ENCODE data around the gene BICC1. TPM values are rescaled to one million over a fixed set of nuclear protein-coding genes. Genes with fewer than 3 reads are reported as not detected.

BICC1 gene
- total RNA-seq, 1 donor: 210 TPM

GRCh38 chr10:58764087-58764747 is 251.5 kb downstream of the BICC1 start:
- Histone ChIP-seq H3K27ac (ENCODE audit: low read depth, low read length) (no peak overlapping the region), H3K9me3 (ENCODE audit: low read depth, low read length) (no peaks in the 10 kb centered on the region), H3K79me2 (ENCODE audit: insufficient read depth, low read length) (peaks cover 41% of the 10 kb centered on the region), H3K4me3 (ENCODE audit: insufficient read depth, low read length) (no peak overlapping the region), H3K4me1 (ENCODE audit: insufficient read depth, low read length) (no peaks in the 10 kb centered on the region), H4K20me1 (ENCODE audit: insufficient read depth, low read length) (peaks cover 5% of the 10 kb centered on the region), H2AFZ (ENCODE audit: low read length) (no peak overlapping the region), H3K4me2 (ENCODE audit: insufficient read depth, low read length) (no peak overlapping the region), H3K36me3 (ENCODE audit: insufficient read depth, low read length) (no peaks in the 10 kb centered on the region), H3K27me3 (ENCODE audit: insufficient read depth, low read length) (no peaks in the 10 kb centered on the region)
- no peak for DNase-seq (ENCODE audit: insufficient read length, low spot score, missing footprints)
- no peak for TF ChIP-seq CTCF (IDR thresholded peaks at IDR 0.05; ENCODE audit: extremely low read depth, low read depth, low read length)

- H3K27me3 ChIP-seq (ENCODE audit: insufficient read depth, low read length): no peaks in the 10 kb centered on the region
- no peaks in the 10 kb centered on the region for H3K4me1 ChIP-seq (ENCODE audit: insufficient read depth, low read length)
- no peaks in the 10 kb centered on the region for H3K36me3 ChIP-seq (ENCODE audit: insufficient read depth, low read length)
- no peak overlapping the region for H2AFZ ChIP-seq (ENCODE audit: low read length)
- no peak overlapping the region for H3K4me3 ChIP-seq (ENCODE audit: insufficient read depth, low read length)
- peaks cover 30% of the 10 kb centered on the region for H3K79me2 ChIP-seq (ENCODE audit: insufficient read depth, low read length)
- H3K27ac ChIP-seq (ENCODE audit: low read depth, low read length): no peak overlapping the region
- H3K4me2 ChIP-seq (ENCODE audit: insufficient read depth, low read length): no peak overlapping the region
- no peak for TF ChIP-seq CTCF (IDR thresholded peaks at IDR 0.05; ENCODE audit: extremely low read depth, low read depth, low read length)
- H3K9me3 ChIP-seq (ENCODE audit: low read depth, low read length): no peaks in the 10 kb centered on the region
- peaks cover 5% of the 10 kb centered on the region for H4K20me1 ChIP-seq (ENCODE audit: insufficient read depth, low read length)
- DNase-seq (ENCODE audit: insufficient read length, low spot score, missing footprints): no peak
Observed at GRCh38 chr10:58765910-58766309, 253.2 kb downstream of the BICC1 start.

- Histone ChIP-seq H3K4me3 (ENCODE audit: insufficient read depth, low read length) (no peak overlapping the region), H4K20me1 (ENCODE audit: insufficient read depth, low read length) (no peaks in the 10 kb centered on the region), H3K36me3 (ENCODE audit: insufficient read depth, low read length) (no peaks in the 10 kb centered on the region), H3K79me2 (ENCODE audit: insufficient read depth, low read length) (peaks cover 19% of the 10 kb centered on the region), H2AFZ (ENCODE audit: low read length) (no peak overlapping the region), H3K4me1 (ENCODE audit: insufficient read depth, low read length) (no peaks in the 10 kb centered on the region), H3K27me3 (ENCODE audit: insufficient read depth, low read length) (no peaks in the 10 kb centered on the region), H3K9me3 (ENCODE audit: low read depth, low read length) (no peaks in the 10 kb centered on the region), H3K27ac (ENCODE audit: low read depth, low read length) (no peak overlapping the region), H3K4me2 (ENCODE audit: insufficient read depth, low read length) (no peak overlapping the region)
- TF ChIP-seq CTCF (IDR thresholded peaks at IDR 0.05; ENCODE audit: extremely low read depth, low read depth, low read length): no peak
- DNase-seq (ENCODE audit: insufficient read length, low spot score, missing footprints): no peak
Observed at GRCh38 chr10:58767652-58768051, 255.0 kb downstream of the BICC1 start.

- H3K4me1 ChIP-seq (ENCODE audit: insufficient read depth, low read length): peaks cover 29% of the 10 kb centered on the region
- H2AFZ ChIP-seq (ENCODE audit: low read length): no peak overlapping the region
- H4K20me1 ChIP-seq (ENCODE audit: insufficient read depth, low read length): peaks cover 11% of the 10 kb centered on the region
- no peak for TF ChIP-seq CTCF (IDR thresholded peaks at IDR 0.05; ENCODE audit: extremely low read depth, low read depth, low read length)
- no peak overlapping the region for H3K4me3 ChIP-seq (ENCODE audit: insufficient read depth, low read length)
- H3K27me3 ChIP-seq (ENCODE audit: insufficient read depth, low read length): no peaks in the 10 kb centered on the region
- H3K27ac ChIP-seq (ENCODE audit: low read depth, low read length): no peak overlapping the region
- H3K36me3 ChIP-seq (ENCODE audit: insufficient read depth, low read length): no peaks in the 10 kb centered on the region
- no peaks in the 10 kb centered on the region for H3K9me3 ChIP-seq (ENCODE audit: low read depth, low read length)
- H3K79me2 ChIP-seq (ENCODE audit: insufficient read depth, low read length): peaks cover 21% of the 10 kb centered on the region
- no peak overlapping the region for H3K4me2 ChIP-seq (ENCODE audit: insufficient read depth, low read length)
- DNase-seq (ENCODE audit: insufficient read length, low spot score, missing footprints): no peak
Observed at GRCh38 chr10:58771863-58772262, 259.2 kb downstream of the BICC1 start.

All from osteoblast (primary cell).